A549 (cell line): ENCODE data around the gene RTL1. TPM values are rescaled to one million over a fixed set of nuclear protein-coding genes. Genes with fewer than 3 reads are reported as not detected.

Experiments
- ATAC-seq, 2 experiments: fragments of 200-7000 bp in 1 of 2; fragments of >200 bp in 1 of 2; cut with Nextera tagmentation in 1 of 2; cut with Tn5 transposase in 1 of 2; 3 replicates each; pipeline versions ENCODE4 v1.8.0 to v1.9.1; 2018 to 2020; ENCODE audit warnings: mild to moderate bottlenecking in 1 of 2, moderate library complexity in 1 of 2
- CTCF ChIA-PET: fragments of 300-600 bp; sonication (Branson Sonifier 250); formaldehyde crosslinking; extraction: SDS; loops from one replicate; lab custom pipeline; 2021; ENCODE audit warnings: antibody characterized with exemption, inconsistent platforms; lab: Yijun Ruan, JAX
- POLR2A ChIA-PET: fragments of 350-600 bp; formaldehyde crosslinking; extraction: SDS; loops from one replicate; lab custom pipeline; 2021; ENCODE audit warnings: antibody characterized with exemption, inconsistent platforms; lab: Yijun Ruan, JAX
- DNase-seq, 2 experiments: peaks; one replicate each; pipeline versions ENCODE4 v3.0.0 to v3.0.0-alpha.2; 2011 to 2016; ENCODE audit warnings: low read depth in 1 of 2, low spot score in 1 of 2
- FAIRE-seq: peaks from 2 replicates; lab custom pipeline; 2011; peaks lifted over from hg19 to GRCh38; lab: Jason Lieb, UNC
- H3K27ac ChIP-seq, 2 experiments: fragments of >200 bp; sonication (Bioruptor Twin); formaldehyde crosslinking; 3 replicates each; pipeline ENCODE4 v1.5.1; 2016 to 2017
- H3K4me1 ChIP-seq: fragments of >200 bp; sonication (Bioruptor Twin); formaldehyde crosslinking; 3 replicates; pipeline ENCODE4 v1.6.1; 2016
- H3K4me2 ChIP-seq: fragments of >200 bp; sonication (Bioruptor Twin); formaldehyde crosslinking; 3 replicates; pipeline ENCODE4 v1.6.1; 2016
- H3K4me3 ChIP-seq: fragments of >200 bp; sonication (Bioruptor Twin); formaldehyde crosslinking; 3 replicates; pipeline ENCODE4 v1.5.1; 2016
- H3K9me3 ChIP-seq: fragments of >200 bp; sonication (Bioruptor Twin); formaldehyde crosslinking; 3 replicates; pipeline ENCODE4 v1.6.1; 2016
- BHLHE40 ChIP-seq: IDR thresholded peaks from 2 replicates; pipeline ENCODE4 v1.6.1; 2012; ENCODE audit warnings: low read depth, low read length, inconsistent platforms
- CEBPB ChIP-seq, 2 experiments: fragments of >200 bp in 1 of 2; sonication (Bioruptor Twin) in 1 of 2; formaldehyde crosslinking in 1 of 2; IDR thresholded peaks; 2 replicates each; pipeline ENCODE4 v1.6.1; 2012 to 2016
- EHF ChIP-seq: fragments of 250-450 bp; sonication (Bioruptor Pico); IDR thresholded peaks from 2 replicates; pipeline ENCODE4 v1.5.0; 2020; ENCODE audit warnings: mild to moderate bottlenecking
- FOSB ChIP-seq: fragments of 250-450 bp; sonication (Bioruptor Pico); IDR thresholded peaks from 2 replicates; pipeline ENCODE4 v1.5.0; 2020; ENCODE audit warnings: mild to moderate bottlenecking, moderate library complexity
- FOSL2 ChIP-seq, 2 experiments: fragments of 450-650 bp in 1 of 2; fragments of >200 bp in 1 of 2; sonication (Bioruptor Twin) in 1 of 2; formaldehyde crosslinking; IDR thresholded peaks; 2 replicates each; pipeline versions ENCODE4 v1.5.0 to v1.6.1; 2016 to 2020; ENCODE audit warnings: mild to moderate bottlenecking in 1 of 2, moderate library complexity in 1 of 2
- FOXS1 ChIP-seq: fragments of 250-450 bp; sonication (Bioruptor Pico); IDR thresholded peaks from 2 replicates; pipeline ENCODE4 v1.5.0; 2020; ENCODE audit warnings: mild to moderate bottlenecking, moderate library complexity
- GATA3 ChIP-seq: IDR thresholded peaks from 2 replicates; pipeline ENCODE4 v1.6.1; 2012; ENCODE audit warnings: borderline replicate concordance
- HEYL ChIP-seq: fragments of 250-450 bp; sonication (Bioruptor Pico); IDR thresholded peaks from 2 replicates; pipeline ENCODE4 v1.8.0; 2021; ENCODE audit warnings: mild to moderate bottlenecking, moderate library complexity
- HOXB13 ChIP-seq: fragments of 250-450 bp; sonication (Bioruptor Pico); IDR thresholded peaks from 2 replicates; pipeline ENCODE4 v1.5.0; 2020; ENCODE audit warnings: low read depth, mild to moderate bottlenecking, moderate library complexity
- HOXB5 ChIP-seq: fragments of 250-450 bp; sonication (Bioruptor Pico); IDR thresholded peaks from 2 replicates; pipeline ENCODE4 v1.5.0; 2020; ENCODE audit warnings: mild to moderate bottlenecking, moderate library complexity
- MAZ ChIP-seq: fragments of 150-350 bp; IDR thresholded peaks from 2 replicates; pipeline ENCODE4 v1.6.1; 2014; ENCODE audit warnings: antibody characterized with exemption, low read depth, low read length, borderline replicate concordance
- NFE2L2 ChIP-seq: fragments of 150-350 bp; conservative IDR thresholded peaks from 2 replicates; pipeline ENCODE4 v1.6.1; 2014; ENCODE audit warnings: low read length
- POLR2A ChIP-seq: IDR thresholded peaks from 2 replicates; pipeline ENCODE4 v1.6.1; 2012; ENCODE audit warnings: mild to moderate bottlenecking, low read length
- RCOR1 ChIP-seq: fragments of 150-350 bp; IDR thresholded peaks from 2 replicates; pipeline ENCODE4 v1.6.1; 2014; ENCODE audit warnings: antibody characterized with exemption, low read length, low read depth
- RNF2 ChIP-seq: fragments of 200-600 bp; sonication (generic); IDR thresholded peaks from 2 replicates; pipeline ENCODE4 v1.6.1; 2016; ENCODE audit warnings: low read depth, mild to moderate bottlenecking, antibody characterized with exemption, moderate library complexity, borderline replicate concordance
- SREBF2 ChIP-seq: fragments of 450-650 bp; IDR thresholded peaks from 2 replicates; pipeline ENCODE4 v1.6.1; 2014; ENCODE audit warnings: mild to moderate bottlenecking, moderate library complexity
- ZC3H11A ChIP-seq: fragments of 450-650 bp; IDR thresholded peaks from 2 replicates; pipeline ENCODE4 v1.6.1; 2014; ENCODE audit warnings: antibody characterized with exemption, mild to moderate bottlenecking
- ZFP36 ChIP-seq: fragments of 450-650 bp; IDR thresholded peaks from 2 replicates; pipeline ENCODE4 v1.6.1; 2014; ENCODE audit warnings: borderline replicate concordance; ENCODE audit not compliant: partially characterized antibody
- ZNF302 ChIP-seq: fragments of 250-450 bp; sonication (Bioruptor Pico); IDR thresholded peaks from 2 replicates; pipeline ENCODE4 v1.9.0; 2021; ENCODE audit warnings: inconsistent platforms, mild to moderate bottlenecking, moderate library complexity
- WGBS: methylation state at CpG from one replicate; pipeline ENCODE4 v1.1.6; 2017; ENCODE audit errors: missing lambda C conversion rate; 5-methylcytosine and 5-hydroxymethylcytosine counted together
- polyA plus RNA-seq, 4 experiments: library from polyadenylated mRNA; depleted of rRNA in 3 of 4; stranded (reverse); fragments of >200 nt; fragmentation: RNase III in 1 of 4; extraction: RNeasy Plus Mini Kit Qiagen cat#74134 plus additional on column Dnase treatment in 1 of 4; gene quantifications; 2 replicates in 3 of 4; 3 replicates in 1 of 4; pipeline ENCODE4 v1.2.3, GENCODE V29; 2011 to 2017
- TF ChIP-seq, protein P1 (sequence below): fragments of >200 bp; sonication (Bioruptor Twin); formaldehyde crosslinking; IDR thresholded peaks from 2 replicates; pipeline ENCODE4 v1.6.1; 2016
- TF ChIP-seq, protein P2 (sequence below): fragments of 150-350 bp; IDR thresholded peaks from 2 replicates; pipeline ENCODE4 v1.6.1; 2014; ENCODE audit warnings: low read depth, mild to moderate bottlenecking, low read length
- TF ChIP-seq, protein P3 (sequence below): IDR thresholded peaks from 2 replicates; pipeline ENCODE4 v1.6.1; 2012; ENCODE audit warnings: low read depth, borderline replicate concordance
- TF ChIP-seq, protein P4 (sequence below): fragments of 250-450 bp; sonication (Bioruptor Pico); IDR thresholded peaks from 2 replicates; pipeline ENCODE4 v1.5.0; 2021; ENCODE audit warnings: mild to moderate bottlenecking, moderate library complexity, borderline replicate concordance

The RTL1 gene
- polyA plus RNA-seq, 2 of the 4 experiments (the other 2 are of a cell fraction) = 0.01 TPM; not detected in 1

DNA sequence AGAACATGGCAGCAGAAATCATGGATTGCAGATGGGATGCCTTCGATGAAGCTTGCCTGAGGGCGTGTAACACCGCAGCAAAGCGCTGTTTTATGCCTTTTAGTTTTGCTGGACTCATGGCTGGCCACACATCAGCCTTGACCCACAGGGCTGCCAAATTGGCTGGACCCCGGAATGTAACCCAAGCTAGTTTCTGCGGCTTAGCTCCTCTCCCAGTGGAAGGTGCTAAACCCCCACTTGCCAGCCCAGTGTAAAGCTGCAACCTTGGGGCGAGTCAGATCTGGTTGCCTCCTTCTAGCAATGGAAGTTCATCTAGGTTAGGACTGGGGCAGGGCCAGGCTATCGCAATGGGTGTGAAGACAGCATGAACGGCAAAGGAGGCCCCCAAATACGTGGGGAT lies 39.3 kb downstream of the RTL1 start:
- ATAC-seq (no peak), FAIRE-seq (no peak), DNase-seq (no peak)
- Histone ChIP-seq H3K27ac (no peak overlapping the region), H3K9me3 (no peaks in the 10 kb centered on the region; the same call in 2 of the 3 replicates), H3K4me3 (no peak overlapping the region), H3K4me2 (no peak overlapping the region), H3K4me1 (no peaks in the 10 kb centered on the region)
- POLR2A ChIA-PET = no interaction called here
- CTCF ChIA-PET = interaction anchor here (0.9 to 2.4 kb wide), 8 partner anchors 9 to 370 kb away, joined by 3 to 9 read pairs (median 4); no protein-coding TSS in a partner anchor
- 89% methylated on average over 10 of the region's 10 CpGs for WGBS
- no peak for TF ChIP-seq ZC3H11A
- no peak for TF ChIP-seq NFE2L2
- no peak for TF ChIP-seq RNF2
- TF ChIP-seq POLR2A = no peak
- TF ChIP-seq HEYL (CRISPR knock-in tag) = no peak
- no peak for TF ChIP-seq SREBF2
- TF ChIP-seq HOXB5 (CRISPR knock-in tag) = no peak

DNA sequence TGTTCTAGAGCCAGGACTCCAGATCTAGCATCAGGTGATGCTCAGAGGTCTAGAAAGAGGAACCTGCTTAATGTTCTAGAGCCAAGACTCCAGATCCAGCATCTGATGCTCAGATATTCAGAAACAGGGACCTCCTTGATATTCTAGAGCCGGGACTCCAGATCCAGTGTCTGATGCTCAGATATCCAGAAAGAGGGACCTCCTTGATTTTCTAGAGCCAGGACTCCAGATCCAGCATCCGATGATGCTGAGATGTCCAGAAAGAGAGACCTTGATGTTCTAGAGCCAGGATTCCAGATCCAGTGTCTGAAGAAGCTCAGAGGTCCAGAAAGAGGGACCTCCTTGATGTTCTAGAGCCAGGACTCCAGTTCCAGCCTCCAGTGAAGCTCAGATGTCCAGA lies 40.7 kb downstream of the RTL1 start:
- ATAC-seq (no peak), DNase-seq (no peak), FAIRE-seq (no peak)
- Histone ChIP-seq H3K4me2 (no peak overlapping the region), H3K4me3 (no peak overlapping the region), H3K4me1 (no peaks in the 10 kb centered on the region), H3K27ac (no peak overlapping the region), H3K9me3 (no peaks in the 10 kb centered on the region; the same call in 2 of the 3 replicates)
- WGBS = 74% methylated on average over 2 of the region's 2 CpGs
- ChIA-PET POLR2A (no interaction called here), CTCF (interaction anchor here (1.3 to 2.4 kb wide), 4 partner anchors 10 to 372 kb away, joined by 3 to 9 read pairs (median 5); no protein-coding TSS in a partner anchor)
- TF ChIP-seq FOSB (CRISPR knock-in tag) (no peak), MAZ (no peak), EHF (CRISPR knock-in tag) (no peak), RCOR1 (no peak), GATA3 (no peak), FOXS1 (CRISPR knock-in tag) (no peak), ZNF302 (CRISPR knock-in tag) (no peak), ZFP36 (no peak), SREBF2 (no peak), HEYL (CRISPR knock-in tag) (no peak), CEBPB (IDR thresholded peaks at IDR 0.05) (no peak), HOXB13 (CRISPR knock-in tag) (no peak), BHLHE40 (no peak), FOSL2 (IDR thresholded peaks at IDR 0.05) (no peak), FOSL2 (CRISPR knock-in tag; IDR thresholded peaks at IDR 0.05) (no peak), HOXB5 (CRISPR knock-in tag) (no peak)
- TF ChIP-seq, protein P1, sequence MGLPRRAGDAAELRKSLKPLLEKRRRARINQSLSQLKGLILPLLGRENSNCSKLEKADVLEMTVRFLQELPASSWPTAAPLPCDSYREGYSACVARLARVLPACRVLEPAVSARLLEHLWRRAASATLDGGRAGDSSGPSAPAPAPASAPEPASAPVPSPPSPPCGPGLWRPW = no peak
- TF ChIP-seq, protein P2, sequence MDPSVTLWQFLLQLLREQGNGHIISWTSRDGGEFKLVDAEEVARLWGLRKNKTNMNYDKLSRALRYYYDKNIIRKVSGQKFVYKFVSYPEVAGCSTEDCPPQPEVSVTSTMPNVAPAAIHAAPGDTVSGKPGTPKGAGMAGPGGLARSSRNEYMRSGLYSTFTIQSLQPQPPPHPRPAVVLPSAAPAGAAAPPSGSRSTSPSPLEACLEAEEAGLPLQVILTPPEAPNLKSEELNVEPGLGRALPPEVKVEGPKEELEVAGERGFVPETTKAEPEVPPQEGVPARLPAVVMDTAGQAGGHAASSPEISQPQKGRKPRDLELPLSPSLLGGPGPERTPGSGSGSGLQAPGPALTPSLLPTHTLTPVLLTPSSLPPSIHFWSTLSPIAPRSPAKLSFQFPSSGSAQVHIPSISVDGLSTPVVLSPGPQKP = no peak
- TF ChIP-seq, protein P3, sequence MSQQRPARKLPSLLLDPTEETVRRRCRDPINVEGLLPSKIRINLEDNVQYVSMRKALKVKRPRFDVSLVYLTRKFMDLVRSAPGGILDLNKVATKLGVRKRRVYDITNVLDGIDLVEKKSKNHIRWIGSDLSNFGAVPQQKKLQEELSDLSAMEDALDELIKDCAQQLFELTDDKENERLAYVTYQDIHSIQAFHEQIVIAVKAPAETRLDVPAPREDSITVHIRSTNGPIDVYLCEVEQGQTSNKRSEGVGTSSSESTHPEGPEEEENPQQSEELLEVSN = no peak
- TF ChIP-seq, protein P4, sequence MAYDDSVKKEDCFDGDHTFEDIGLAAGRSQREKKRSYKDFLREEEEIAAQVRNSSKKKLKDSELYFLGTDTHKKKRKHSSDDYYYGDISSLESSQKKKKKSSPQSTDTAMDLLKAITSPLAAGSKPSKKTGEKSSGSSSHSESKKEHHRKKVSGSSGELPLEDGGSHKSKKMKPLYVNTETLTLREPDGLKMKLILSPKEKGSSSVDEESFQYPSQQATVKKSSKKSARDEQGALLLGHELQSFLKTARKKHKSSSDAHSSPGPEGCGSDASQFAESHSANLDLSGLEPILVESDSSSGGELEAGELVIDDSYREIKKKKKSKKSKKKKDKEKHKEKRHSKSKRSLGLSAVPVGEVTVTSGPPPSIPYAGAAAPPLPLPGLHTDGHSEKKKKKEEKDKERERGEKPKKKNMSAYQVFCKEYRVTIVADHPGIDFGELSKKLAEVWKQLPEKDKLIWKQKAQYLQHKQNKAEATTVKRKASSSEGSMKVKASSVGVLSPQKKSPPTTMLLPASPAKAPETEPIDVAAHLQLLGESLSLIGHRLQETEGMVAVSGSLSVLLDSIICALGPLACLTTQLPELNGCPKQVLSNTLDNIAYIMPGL (CRISPR knock-in tag) = no peak
